ENCODE measurements around the gene SERPINA1.

The SERPINA1 gene

DNA sequence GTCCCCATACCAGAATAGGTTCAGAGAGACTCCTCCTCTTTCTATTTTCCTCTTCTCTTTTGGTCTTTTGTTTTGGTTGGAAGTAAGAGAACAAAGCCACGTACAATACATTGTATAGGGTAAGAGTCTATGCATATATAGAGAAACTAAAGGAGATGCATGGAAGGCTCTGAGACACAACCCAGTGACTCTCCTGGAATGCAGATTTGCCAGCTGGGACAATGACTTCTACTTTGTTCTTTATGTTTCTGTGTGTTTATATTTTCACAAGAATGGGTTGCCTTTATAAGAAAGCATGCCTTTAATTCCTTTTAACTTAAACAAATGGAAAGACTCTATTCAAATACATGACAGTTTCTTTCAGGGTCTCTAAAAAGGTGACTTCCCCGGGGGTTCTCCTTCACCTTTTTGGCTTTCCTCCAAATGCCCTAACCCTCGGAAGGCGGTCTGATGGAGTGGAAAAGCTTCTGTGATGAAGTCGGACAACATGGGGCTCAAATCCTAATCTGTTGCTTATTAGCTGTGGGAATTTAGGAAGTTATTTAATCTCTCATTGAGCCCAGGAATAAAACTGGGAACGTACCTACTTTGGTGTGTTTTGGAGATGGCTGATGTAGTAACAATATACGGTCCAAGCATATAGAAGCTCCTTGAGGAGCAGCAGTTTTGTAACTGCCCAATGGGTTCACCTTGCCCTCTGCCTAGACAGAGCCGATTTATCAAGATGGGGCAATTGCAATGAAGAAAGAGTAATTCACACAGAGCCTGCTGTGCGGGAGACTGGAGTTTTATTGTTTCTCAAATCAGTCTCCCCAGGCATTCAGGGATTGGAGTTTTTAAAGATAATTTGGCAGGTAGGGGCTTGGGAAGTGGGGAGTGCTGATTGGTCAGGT lies 9.1 kb upstream of the SERPINA1 start:
- DNase-seq (ENCODE audit: low read depth, low spot score): no peak

DNA sequence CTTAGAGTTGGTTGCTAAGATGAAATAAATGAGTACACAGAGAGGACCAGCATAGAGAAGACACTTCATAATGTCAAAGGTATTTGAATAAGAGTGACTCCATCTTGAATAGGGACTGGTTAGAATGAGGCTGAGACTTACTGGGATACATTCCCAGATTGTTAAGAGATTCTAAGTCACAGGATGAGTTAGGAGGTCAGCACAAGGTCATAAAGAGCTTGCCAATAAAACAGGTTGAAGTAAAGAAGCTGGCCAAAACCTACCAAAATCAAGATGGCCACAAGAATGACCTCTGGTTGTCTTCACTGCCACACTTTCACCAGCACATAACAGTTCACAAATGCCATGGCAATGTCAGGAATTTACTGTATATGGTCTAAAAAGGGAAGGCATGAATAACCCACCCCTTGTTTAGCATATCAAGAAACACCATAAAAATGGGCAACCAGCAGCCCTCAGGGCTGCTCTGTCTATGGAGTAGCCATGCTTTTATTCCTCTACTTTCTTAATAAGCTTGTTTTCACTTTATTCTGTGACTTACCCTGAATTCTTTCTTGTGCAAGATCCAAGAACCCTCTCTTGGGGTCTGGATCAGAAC lies 8.3 kb upstream of the SERPINA1 start:
- DNase-seq (ENCODE audit: low read depth, low spot score): no peak

DNA sequence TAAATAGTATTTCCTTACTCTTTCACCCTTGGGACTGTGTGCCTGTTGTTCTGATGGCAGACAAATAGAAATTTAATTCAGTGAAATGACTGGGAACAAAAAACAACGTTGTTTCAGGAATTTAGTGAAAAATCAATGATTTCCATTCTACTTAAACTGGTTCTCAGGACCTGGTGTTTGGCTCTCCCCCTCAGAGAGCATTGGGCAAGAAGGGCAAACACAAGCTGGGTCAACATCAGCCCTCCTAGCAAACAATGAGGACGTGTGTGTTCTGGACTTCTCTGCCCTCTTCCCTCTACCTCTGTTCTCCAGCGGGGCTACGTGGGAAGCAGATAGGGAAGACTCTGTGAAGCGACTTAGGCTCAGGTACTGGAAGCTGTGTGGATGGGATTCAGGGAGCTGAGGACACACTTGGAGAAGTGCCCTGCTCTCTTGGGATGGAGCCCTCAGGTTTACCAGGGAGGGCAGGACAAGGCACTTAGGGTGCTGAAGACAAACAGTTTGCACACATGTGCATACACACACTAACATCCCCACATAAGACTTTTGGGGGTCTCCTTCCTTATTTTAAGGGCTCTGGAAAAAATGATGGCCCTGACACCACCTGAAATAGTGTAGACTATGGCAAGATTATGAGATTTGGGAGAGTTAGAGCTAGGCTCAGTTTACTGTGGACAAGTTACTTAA lies 7.6 kb upstream of the SERPINA1 start:
- DNase-seq (ENCODE audit: low read depth, low spot score): no peak

DNA sequence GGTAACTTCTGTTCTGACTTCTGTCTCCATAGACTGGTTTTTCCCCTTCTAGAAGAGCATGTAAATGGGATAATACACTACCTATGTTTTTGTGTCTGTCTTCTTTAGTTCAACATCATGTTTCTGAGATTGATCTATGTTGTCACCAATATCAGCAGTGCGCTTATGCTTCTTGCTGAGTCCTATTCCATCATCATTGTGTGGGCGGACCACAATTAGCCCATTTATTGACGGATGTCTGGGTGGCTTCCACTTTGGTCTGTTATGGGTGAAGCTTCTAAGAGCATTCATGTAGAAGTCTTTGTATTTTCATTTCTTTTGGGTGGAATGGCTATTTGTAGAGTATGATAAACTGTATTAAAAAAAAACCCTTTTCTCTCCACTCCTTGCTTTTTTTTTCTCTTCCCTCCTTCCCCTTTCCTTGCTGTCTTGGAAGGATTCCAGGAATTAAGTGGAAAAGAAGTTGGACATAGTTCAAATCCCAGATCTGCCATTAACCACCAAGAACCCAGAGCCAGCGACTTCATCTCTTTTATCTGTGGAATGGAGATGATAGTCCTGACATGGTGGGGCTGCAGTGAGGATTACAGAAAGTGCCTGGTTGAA lies 7.0 kb upstream of the SERPINA1 start:
- DNase-seq (ENCODE audit: low read depth, low spot score): no peak

DNA sequence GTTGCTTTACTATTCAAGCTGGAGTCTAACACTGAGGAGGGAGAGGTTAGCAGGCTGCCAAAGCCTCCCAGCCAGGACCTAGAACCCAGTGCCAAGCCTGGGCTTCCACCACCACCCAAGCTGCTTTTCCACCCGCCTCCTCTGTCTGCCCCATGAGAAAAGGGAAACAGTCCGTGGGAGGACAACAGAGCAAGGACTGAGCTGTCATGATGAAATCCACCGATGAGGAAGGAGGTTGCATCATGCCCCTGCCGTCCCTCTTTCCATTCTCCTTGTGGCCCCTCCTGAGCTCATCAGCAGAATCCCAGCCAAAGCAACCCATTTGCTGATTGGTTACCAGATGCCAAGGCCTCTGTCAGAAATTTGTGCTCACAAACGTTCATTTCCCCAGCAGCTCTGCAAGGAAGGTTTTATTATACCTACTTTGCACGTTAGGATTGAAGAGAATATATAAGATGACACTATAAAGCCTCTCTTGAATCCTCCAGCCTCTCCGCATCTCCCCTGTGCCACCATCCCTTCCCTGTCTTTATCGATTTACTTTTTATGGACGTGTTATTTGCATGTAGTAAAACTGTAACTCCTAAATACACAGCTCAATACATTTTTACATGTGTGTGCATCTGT lies 6.3 kb upstream of the SERPINA1 start:
- DNase-seq (ENCODE audit: low read depth, low spot score): no peak

DNA sequence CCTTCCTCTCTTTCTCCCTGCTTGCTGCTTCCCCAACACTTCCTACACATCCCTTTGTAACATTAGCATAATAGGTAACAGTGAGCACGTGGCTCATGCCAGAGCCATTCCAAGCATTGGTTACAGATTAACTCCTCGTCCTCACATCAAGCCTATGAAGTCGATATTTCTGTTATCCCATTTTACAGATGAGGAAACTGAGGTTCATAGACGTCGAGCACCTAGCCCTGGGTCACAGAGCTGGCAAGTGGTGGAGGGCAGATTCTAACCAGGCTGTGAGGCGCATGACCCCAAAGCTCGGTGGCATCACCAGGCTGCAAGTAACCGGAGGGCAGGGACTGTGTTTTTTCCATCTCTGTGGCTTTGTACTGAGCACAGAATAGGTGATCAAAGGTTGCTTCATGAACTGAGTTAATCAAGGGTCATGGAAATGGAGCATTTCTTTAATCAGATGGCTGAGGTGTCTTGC lies 5.7 kb upstream of the SERPINA1 start:
- DNase-seq (ENCODE audit: low read depth, low spot score): no peak

DNA sequence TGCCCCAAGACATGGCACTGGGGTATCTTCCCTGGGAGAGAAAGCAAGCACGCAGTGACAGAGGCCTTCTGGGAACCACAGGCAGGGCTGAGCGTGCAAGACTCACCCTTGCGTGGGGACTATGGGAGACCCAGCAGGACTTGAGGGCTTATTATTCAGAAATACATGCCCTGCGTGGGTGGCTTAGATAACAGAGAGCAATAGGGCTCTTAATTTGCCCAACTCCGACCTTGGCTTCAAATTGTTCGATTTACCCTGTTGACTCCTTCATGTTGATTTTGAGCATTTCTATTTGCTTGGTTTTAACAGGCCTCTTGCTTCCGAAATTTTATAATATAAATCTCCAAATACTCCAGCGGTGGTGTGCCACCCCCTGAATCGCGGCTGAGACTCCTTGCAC lies 5.1 kb upstream of the SERPINA1 start:
- DNase-seq (ENCODE audit: low read depth, low spot score): no peak

DNA sequence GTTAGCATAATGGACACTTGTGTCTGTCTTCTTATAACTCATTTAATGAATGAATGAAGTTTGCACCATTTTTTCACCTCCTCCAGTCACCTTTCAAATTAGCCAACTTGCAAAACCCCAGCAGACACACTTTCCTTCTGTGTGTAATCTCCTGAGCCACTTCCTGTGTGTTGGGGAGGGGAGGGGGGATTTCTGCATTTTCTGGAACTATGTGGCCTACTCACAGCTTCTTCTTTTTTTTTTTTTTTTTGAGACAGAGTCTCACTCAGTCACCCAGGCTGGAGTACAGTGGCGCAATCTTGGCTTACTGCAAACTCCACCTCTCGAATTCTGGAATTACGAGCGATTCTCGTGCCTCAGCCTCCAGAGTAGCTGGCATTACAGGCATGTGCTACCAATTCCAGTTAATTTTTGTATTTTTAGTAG lies 4.1 kb upstream of the SERPINA1 start:
- DNase-seq (ENCODE audit: low read depth, low spot score): peak; percentile 17

DNA sequence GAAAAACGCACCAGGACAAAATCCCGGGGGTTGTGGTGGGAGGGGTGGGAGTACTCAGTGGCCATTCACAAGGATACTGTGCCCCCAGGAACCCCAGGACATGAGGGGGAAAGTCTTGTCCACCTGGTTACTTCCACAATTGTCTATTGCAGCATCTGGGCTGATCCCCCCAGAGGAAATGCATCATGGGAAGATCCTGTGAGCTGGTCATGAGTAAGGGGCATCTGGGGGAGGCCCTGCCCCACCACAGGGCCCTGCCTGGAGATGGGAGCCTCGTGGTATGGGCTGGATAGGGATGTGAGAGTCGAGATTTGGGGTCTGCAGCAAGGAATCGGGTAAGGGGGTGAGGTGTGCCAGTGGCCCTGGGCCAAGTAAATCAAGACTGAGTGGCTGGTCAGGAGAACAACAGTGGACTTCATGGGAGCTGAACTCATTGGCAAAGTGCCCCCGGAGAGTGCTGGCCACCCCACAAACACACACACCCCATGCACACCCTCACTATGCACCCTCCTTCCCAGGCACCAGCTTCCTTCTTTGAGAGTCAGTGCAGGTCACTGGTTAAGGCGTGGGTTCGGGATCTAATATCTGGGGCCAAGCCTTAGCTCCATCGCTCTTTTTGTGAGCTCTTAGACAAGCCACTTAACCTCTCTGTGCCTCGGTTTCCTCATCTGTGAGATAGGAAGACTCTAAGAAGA lies 3.0 kb upstream of the SERPINA1 start:
- no peak for DNase-seq (ENCODE audit: low read depth, low spot score)

DNA sequence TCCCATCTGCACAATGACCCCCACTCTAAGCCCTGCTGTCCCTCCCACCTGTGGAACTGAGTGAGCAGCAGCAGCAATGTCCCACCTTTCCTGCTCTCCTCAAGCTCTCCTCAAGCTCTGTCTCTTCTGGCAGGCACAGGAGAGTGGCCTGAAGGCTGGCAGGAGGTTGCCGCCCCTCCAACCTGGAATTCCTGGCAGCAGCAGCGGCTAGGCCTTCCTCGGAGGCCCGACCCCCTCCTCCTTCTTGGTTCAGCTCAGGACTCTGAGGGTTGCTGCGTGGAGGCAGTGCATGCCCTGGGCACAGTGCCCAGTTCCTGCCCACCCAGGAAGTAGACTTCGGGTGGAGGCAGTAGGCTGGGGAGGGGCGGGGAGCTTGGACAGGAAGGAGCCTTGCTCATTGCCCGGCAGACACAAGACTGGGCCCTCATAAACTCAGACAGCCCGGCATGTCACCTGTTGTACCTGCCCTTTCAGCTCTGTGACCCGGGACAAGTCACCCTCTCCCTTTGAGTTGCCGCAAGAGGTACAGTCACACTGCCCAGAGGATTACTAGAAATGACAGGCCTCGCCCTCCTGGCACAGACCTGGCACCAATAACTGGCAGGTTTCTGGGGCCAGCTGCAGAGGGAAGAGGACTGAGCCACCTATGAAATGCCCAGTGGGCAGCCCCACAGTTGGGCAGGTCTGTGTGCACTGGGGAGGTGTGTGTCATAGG lies 2.1 kb upstream of the SERPINA1 start:
- DNase-seq (ENCODE audit: low read depth, low spot score): peak; percentile 29

DNA sequence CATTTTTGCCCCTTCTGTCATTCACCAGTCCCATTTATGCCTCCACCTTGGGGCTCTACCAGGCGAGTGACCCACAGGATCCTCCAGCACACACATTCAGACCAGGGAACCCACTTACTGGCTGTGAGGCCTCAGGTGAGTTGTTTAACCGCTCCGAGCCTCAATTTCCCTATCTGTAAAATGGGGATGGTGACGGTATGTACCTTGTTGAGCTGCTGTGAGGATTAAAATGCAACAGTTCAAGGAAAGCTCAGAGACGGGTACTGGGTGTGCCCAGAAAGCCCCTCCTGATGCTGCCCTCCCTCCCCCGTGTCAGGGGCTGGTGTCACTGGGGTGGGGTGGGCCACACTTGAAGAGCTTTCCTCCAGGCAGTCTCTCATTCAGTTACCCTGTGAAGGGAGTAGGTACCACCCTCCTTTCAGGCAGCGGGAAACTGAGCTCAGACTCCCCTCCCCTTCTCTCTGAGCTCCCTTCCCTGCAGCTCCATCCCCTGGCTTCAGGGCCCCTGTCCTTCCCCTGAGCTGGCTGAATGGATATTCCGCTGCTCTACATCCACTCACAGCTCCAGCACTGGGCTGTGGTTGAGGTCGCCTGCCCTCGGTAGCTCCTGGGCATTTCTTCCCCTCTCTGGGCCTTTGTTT lies 1.4 kb upstream of the SERPINA1 start:
- DNase-seq (ENCODE audit: low read depth, low spot score): no peak

DNA sequence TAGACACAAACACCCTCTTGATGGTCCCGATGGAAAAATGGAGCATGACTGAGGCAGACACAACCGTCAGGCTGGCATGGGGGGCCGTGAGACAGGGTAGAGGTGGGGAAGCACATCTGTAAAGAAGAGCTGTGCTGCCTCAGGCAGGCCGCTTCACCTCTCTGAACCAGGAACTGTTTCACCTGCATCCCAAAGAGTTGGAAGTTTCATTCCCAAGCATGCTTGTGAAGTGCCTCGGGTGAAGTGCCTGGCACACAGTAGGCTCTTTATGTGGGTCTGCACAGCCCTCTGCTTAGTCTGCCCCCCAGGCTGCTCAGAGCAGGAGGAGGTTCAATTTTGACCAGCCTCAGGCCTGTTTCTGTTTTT lies 685 bp upstream of the SERPINA1 start:
- no peak for DNase-seq (ENCODE audit: low read depth, low spot score)

DNA sequence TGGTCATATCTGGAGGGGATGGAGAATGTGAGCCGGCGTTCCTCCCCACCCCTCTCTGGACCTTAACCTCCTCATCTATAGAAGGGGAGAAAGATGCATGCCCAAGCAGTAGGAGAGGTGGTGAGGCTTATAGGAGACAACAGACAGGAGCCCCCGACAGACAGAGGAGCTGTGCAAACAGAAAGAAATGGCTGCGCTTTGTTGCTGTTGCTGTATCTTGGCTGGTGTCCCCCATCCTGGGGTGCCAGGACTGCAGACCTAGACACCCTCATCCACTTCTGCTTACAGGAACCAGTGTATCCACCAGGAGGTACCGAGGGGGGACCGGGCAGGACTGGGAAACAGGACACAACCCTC lies 397 bp downstream of the SERPINA1 start:
- DNase-seq (ENCODE audit: low read depth, low spot score): no peak

DNA sequence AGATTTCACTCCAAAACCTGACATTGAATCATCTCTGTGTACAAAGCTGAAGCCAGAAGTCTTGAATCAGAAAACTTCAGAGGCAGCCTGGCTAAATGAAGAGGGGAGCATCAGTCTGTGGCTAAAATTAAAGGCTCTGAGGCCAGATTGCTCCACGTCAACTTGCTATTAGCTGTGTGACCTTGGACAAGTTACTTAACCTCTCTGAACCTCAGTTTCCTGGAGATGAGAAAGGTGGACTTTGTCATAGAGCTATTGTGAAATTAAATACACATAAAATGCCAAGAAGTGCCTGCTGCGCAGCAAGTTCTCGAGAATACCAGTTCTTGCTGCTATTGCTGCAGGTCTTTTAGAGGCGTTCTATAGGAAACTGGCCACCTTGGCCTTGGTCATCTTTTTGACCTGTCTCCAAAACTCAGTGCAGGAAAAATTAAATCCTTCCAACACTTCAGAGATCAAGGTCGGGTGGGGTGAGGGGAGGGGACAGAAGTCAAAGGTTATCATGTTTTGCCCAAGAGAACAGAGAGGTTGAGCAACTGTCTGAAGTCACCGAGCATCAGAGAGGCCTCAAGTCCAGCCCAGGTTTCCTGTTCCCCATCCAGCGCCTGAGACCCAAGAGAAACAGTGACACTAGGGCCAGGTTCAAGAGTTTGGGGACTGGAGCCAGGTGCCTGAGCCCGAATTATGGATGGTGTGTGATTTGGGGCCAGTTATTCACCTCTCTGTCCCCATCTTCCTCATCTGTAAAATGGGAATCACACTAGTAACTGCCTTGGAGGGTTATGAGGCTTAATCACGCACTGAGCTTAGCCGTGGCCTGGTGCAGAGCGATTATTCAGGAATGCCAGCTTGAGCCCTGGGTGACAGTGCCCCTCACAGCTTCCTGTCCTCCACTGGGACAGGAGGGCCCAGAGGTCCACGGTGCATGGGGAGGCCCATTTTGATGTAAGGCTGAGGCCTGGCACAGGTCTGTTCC lies 1.1 kb downstream of the SERPINA1 start:
- no peak for DNase-seq (ENCODE audit: low read depth, low spot score)

DNA sequence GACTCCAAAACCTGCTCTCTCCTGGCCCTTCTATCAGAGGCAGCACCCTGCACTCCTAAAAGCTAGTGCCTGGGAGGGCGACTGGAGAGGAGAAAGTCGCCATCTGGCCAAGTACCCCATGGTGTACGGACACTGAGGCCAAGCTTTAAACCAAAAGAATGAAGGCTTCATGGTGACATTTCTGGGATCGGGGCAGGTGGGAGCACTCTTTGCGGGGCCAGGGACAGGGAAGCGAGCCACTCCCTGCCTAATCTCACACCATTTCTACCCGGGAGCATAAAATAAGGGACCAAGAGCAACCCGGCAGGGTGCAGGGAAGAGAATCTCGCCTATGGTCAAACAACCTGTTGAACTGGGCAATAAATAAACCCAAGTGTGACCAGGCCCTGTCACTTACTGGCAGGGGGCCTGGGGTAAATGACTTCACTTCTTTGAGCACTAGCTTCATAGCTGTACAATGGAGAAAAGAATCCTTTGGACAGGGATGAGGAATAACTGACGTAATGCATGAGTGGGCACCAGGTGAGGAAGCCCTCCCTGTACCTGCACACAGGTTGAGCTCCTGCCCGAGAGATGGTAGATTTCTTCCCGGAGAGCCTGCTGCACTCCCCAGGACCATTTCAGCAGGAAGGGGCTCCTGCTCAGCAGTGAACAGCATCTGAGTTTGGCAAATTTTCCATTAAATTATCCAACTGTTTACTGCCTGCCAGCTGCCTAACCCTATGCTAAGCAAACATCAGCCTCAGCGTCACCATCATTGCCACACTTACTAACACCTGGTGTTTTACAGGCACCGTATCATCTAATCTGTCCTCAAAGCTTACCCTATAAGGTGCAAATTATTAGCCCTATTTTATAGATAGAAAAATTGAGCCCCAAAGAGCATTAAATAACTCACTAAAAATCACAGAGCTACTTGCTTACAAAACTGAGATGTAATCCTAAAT lies 2.0 kb downstream of the SERPINA1 start:
- DNase-seq (ENCODE audit: low read depth, low spot score): no peak

DNA sequence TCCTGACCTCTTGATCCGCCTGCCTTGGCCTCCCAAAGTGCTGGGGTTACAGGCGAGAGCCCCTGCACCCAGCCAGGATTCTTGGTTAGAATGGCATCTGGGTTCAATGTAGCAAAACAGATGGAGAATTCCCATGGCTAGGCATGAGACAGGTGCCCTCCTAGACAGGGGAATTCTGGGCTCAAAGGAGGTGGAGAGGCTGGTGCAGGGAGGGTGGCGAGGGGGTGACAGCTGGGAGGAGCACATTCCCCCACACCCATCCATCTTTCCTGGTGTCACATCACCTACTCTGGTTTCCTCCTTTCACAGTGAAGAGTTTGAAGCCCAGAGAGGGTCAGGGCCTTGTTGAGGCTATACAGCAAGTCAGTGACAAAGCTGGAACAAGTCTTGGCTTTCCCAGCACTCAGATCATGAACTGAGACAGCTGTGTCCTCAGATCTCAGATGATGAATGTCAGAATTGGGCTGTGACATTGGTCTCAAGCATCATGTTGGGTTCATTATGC lies 2.8 kb downstream of the SERPINA1 start:
- DNase-seq (ENCODE audit: low read depth, low spot score): no peak

DNA sequence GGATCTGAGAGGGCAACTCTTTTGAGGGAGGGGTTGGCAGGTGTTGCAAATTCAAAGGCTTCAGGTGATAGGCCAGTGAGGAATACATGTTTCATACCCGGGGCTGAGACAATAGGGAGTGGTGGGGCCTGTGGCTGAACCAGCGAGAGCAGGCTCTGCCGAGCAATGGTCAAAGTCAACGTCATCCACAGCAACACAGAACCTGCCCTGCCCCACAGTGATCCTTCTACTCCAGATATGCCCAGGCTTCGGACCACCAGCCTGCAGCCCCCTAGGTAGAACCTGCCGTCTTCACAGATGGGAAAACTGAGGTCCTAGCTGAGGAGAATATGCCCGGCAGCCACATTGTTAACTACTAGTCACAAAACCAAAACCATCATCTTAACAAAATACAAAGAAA lies 4.1 kb downstream of the SERPINA1 start:
- DNase-seq (ENCODE audit: low read depth, low spot score): no peak

DNA sequence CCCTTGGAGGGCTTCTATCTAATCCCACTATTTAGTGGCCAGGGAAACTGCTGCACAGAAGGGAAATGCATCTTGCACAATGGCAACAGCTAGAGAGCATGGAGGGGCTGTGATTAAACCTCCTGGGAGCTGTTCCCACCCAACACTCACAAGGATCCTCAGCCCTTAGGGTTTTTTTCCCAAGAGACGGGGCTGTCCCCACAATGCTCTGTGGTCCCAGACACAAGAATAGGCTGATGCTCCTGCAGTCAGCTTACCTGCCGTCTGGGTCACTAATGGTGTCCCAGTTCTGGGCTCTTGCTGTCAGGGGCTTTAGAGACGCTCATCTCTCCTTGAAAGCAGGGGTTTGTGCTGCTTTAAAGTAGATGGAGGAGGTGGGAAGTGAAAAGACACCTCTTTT lies 4.6 kb downstream of the SERPINA1 start:
- no peak for DNase-seq (ENCODE audit: low read depth, low spot score)

Measured in astrocyte of the hippocampus (primary cell).